GM23248 (cell line): ENCODE measurements around the gene HHEX. TPM values are rescaled to one million over a fixed set of nuclear protein-coding genes. Genes with fewer than 3 reads are reported as not detected.

Experiments used
- DNase-seq: peaks from one replicate; pipeline ENCODE4 v3.0.0-alpha.2; 2015
- H2AFZ ChIP-seq: fragments of 200-600 bp; sonication (generic); 2 replicates; pipeline ENCODE4 v1.6.1; 2016; ENCODE audit warnings: antibody characterized with exemption
- H3F3A ChIP-seq: fragments of 200-600 bp; sonication (generic); 2 replicates; pipeline ENCODE4 v1.6.1; 2016; ENCODE audit warnings: mild to moderate bottlenecking, antibody characterized with exemption, mixed run types; ENCODE audit not compliant: insufficient read depth
- H3K27ac ChIP-seq: fragments of 200-600 bp; sonication (generic); 2 replicates; pipeline ENCODE4 v1.5.1; 2016; ENCODE audit warnings: mild to moderate bottlenecking
- H3K27me3 ChIP-seq: fragments of 200-600 bp; sonication (generic); replicated peaks from 2 replicates; pipeline ENCODE4 v1.6.1; 2016; ENCODE audit warnings: mild to moderate bottlenecking; ENCODE audit not compliant: insufficient read depth
- H3K36me3 ChIP-seq: fragments of 200-600 bp; sonication (generic); 2 replicates; pipeline ENCODE4 v1.6.1; 2016; ENCODE audit warnings: low read depth, mild to moderate bottlenecking
- H3K4me1 ChIP-seq: fragments of 200-600 bp; sonication (generic); 2 replicates; pipeline ENCODE4 v1.6.1; 2016; ENCODE audit warnings: mild to moderate bottlenecking; ENCODE audit not compliant: insufficient read depth
- H3K4me2 ChIP-seq: fragments of 200-600 bp; sonication (generic); one replicate; pipeline ENCODE4 v1.6.1; 2016; ENCODE audit warnings: mild to moderate bottlenecking; ENCODE audit not compliant: unreplicated experiment
- H3K4me3 ChIP-seq: fragments of 200-600 bp; sonication (generic); 2 replicates; pipeline ENCODE4 v1.5.1; 2016; ENCODE audit warnings: mild to moderate bottlenecking
- H3K79me2 ChIP-seq: fragments of 200-600 bp; sonication (generic); 2 replicates; pipeline ENCODE4 v1.6.1; 2016; ENCODE audit warnings: mild to moderate bottlenecking; ENCODE audit not compliant: insufficient read depth
- H3K9ac ChIP-seq: fragments of 200-600 bp; sonication (generic); 2 replicates; pipeline ENCODE4 v1.6.1; 2016; ENCODE audit warnings: mild to moderate bottlenecking
- H3K9me2 ChIP-seq: fragments of 200-600 bp; sonication (generic); 2 replicates; pipeline ENCODE4 v1.6.1; 2016; ENCODE audit warnings: mixed run types, mild to moderate bottlenecking, moderate library complexity; ENCODE audit not compliant: insufficient read depth
- H3K9me3 ChIP-seq: fragments of 200-600 bp; sonication (generic); one replicate; pipeline ENCODE4 v1.6.1; 2017; ENCODE audit warnings: low read depth
- H4K20me1 ChIP-seq: fragments of 200-600 bp; sonication (generic); 2 replicates; pipeline ENCODE4 v1.6.0; 2016; ENCODE audit not compliant: insufficient read depth
- EZH2 ChIP-seq: fragments of 200-600 bp; sonication (generic); IDR thresholded peaks from 2 replicates; pipeline ENCODE4 v1.6.1; 2018; ENCODE audit warnings: antibody characterized with exemption, mild to moderate bottlenecking; ENCODE audit not compliant: insufficient read depth, poor library complexity, severe bottlenecking
- EZH2phosphoT487 ChIP-seq: fragments of 200-600 bp; sonication (generic); IDR thresholded peaks from 2 replicates; pipeline ENCODE4 v1.6.1; 2018; ENCODE audit warnings: antibody characterized with exemption, moderate library complexity, mild to moderate bottlenecking, low read depth; ENCODE audit not compliant: insufficient read depth
- WGBS, 2 experiments: methylation state at CpG; one replicate each; pipeline ENCODE4 v1.1.6; 2015 to 2017; ENCODE audit warnings: low lambda C conversion rate in 2 of 2, low coverage in 1 of 2; ENCODE audit errors: missing lambda C conversion rate in 2 of 2; 5-methylcytosine and 5-hydroxymethylcytosine counted together
- in situ Hi-C: fragments of 300-500 bp; cut with MboI; formaldehyde crosslinking; loops from 2 replicates; pipeline ENCODE4 v1.15.0; 2020
- polyA plus RNA-seq: library from polyadenylated mRNA; unstranded; fragments of >200 nt; fragmentation: Nextera tagmentation; extraction: Ambion mirVana; gene quantifications from 2 replicates; pipeline ENCODE4 v1.2.1, GENCODE V29; 2016
- total RNA-seq: library from RNA; depleted of rRNA; stranded (reverse); fragments of >200 nt; shearing (Covaris generic); gene quantifications from 2 replicates; pipeline ENCODE4 v1.2.3, GENCODE V29; 2014

HHEX gene
- total and polyA plus RNA-seq, 2 experiments from 2014 or later = 0.10 to 0.54 TPM

DNA sequence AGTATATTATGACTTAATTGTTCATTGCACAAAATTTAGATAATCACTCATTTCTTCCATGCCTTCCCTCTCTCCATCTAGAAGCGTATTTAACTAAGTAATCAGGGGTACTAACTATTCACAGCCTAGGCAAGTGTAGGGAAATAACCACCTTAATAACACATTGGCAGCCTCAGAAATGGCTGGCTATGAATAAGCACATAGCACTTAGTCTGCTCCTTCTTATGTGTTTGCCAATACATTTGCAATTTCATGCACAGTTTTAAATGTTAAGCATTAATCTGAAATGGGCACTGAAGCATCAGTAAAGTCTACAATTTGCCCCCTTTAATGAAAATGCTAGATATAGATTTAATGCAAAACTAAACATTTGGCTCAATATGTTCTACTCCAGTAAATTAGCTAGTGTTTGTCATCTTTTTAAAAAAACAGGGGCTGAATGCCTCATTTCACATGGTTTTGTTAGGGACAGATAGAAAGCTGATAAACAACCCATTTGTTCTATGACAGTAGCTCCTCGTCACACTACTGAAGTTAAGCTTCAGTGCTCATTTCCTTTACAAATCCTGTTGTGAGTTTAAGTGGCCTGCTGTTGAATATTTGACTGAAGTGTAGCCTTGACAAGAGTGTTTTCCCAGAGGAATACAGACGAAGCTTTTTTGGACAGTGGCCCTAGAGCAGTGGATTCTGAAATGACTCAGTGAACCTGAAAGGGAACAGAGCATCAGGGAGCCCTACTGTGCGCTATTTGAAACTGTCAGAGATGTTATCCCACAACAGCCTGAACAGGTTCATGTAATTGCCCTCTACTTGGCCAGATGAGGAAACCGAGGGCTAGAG lies 30.5 kb downstream of the HHEX start:
- Histone ChIP-seq H3K27ac (no peak overlapping the region), H4K20me1 (no peaks in the 10 kb centered on the region), H3K4me1 (no peaks in the 10 kb centered on the region), H3F3A (no peaks in the 10 kb centered on the region), H3K79me2 (no peaks in the 10 kb centered on the region), H3K27me3 (peaks cover 34% of the 10 kb centered on the region), H2AFZ (no peak overlapping the region), H3K9me3 (no peaks in the 10 kb centered on the region), H3K36me3 (no peaks in the 10 kb centered on the region), H3K4me2 (no peak overlapping the region), H3K9me2 (no peaks in the 10 kb centered on the region), H3K9ac (no peak overlapping the region), H3K4me3 (no peak overlapping the region)
- no peak for DNase-seq
- in situ Hi-C loops = no loop called here
- whole genome bisulfite sequencing, 2 experiments = 30 to 33% methylated on average over 5 of the region's 5 CpGs
- no peak for TF ChIP-seq EZH2phosphoT487
- TF ChIP-seq EZH2 = no peak

GRCh38 chr10:92720831-92721165 lies 31.0 kb downstream of the HHEX start:
- Histone ChIP-seq H3K36me3 (no peaks in the 10 kb centered on the region), H3F3A (no peaks in the 10 kb centered on the region), H3K27me3 (peaks cover 34% of the 10 kb centered on the region), H3K4me3 (no peak overlapping the region), H3K9ac (no peak overlapping the region), H3K4me1 (no peaks in the 10 kb centered on the region), H3K9me3 (no peaks in the 10 kb centered on the region), H2AFZ (no peak overlapping the region), H3K79me2 (no peaks in the 10 kb centered on the region), H3K4me2 (no peak overlapping the region), H3K27ac (no peak overlapping the region), H4K20me1 (no peaks in the 10 kb centered on the region), H3K9me2 (no peaks in the 10 kb centered on the region)
- no peak for DNase-seq
- no peak for TF ChIP-seq EZH2
- TF ChIP-seq EZH2phosphoT487 = no peak
- in situ Hi-C loops = no loop called here

DNA sequence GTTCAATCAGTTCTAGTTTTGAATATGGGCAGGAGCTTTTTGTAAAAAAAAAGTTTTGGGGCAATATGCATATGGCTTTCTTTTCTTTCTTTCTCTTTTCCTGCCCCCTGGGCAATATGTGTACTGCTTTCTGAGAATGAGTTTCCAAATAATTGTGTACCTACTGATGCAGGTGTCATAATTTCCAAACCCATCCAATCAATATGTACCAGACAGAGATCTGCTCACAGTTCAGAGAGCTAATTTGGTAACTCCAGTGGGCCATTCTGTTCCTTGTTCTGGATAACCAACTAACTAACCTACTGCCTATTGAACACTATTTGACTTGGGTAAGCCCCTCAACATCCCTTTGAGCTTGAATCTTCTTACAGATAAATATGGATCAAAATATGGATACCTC lies 32.6 kb downstream of the HHEX start:
- no peak overlapping the region for H3K4me3 ChIP-seq
- H3K9me2 ChIP-seq = no peaks in the 10 kb centered on the region
- H3F3A ChIP-seq = no peaks in the 10 kb centered on the region
- peaks cover 40% of the 10 kb centered on the region for H3K27me3 ChIP-seq
- no peak overlapping the region for H2AFZ ChIP-seq
- no peak for DNase-seq
- no peak overlapping the region for H3K9ac ChIP-seq
- no peak overlapping the region for H3K27ac ChIP-seq
- in situ Hi-C loops = no loop called here
- H3K36me3 ChIP-seq = no peaks in the 10 kb centered on the region
- H4K20me1 ChIP-seq = no peaks in the 10 kb centered on the region
- no peaks in the 10 kb centered on the region for H3K9me3 ChIP-seq
- no peaks in the 10 kb centered on the region for H3K4me1 ChIP-seq
- TF ChIP-seq EZH2phosphoT487 = no peak
- TF ChIP-seq EZH2 = no peak
- no peak overlapping the region for H3K4me2 ChIP-seq
- H3K79me2 ChIP-seq = no peaks in the 10 kb centered on the region

GRCh38 chr10:92727141-92727540 lies 37.4 kb downstream of the HHEX start:
- Histone ChIP-seq H3K27me3 (peaks cover 16% of the 10 kb centered on the region; the same call in 1 of the 2 replicates), H3F3A (no peaks in the 10 kb centered on the region), H2AFZ (no peak overlapping the region), H3K9me3 (no peaks in the 10 kb centered on the region), H4K20me1 (no peaks in the 10 kb centered on the region), H3K36me3 (no peaks in the 10 kb centered on the region), H3K9ac (no peak overlapping the region), H3K9me2 (no peaks in the 10 kb centered on the region), H3K27ac (no peak overlapping the region), H3K4me2 (no peak overlapping the region), H3K4me1 (no peaks in the 10 kb centered on the region), H3K79me2 (no peaks in the 10 kb centered on the region), H3K4me3 (no peak overlapping the region)
- TF ChIP-seq EZH2phosphoT487 (no peak), EZH2 (no peak)
- 53 to 62% methylated on average over 6 of the region's 6 CpGs for WGBS, 2 experiments
- in situ Hi-C loops = no loop called here
- DNase-seq = no peak

GRCh38 chr10:92727550-92727949 lies 37.8 kb downstream of the HHEX start:
- Histone ChIP-seq H3K9ac (no peak overlapping the region), H3K4me3 (no peak overlapping the region), H3K79me2 (no peaks in the 10 kb centered on the region), H3K36me3 (no peaks in the 10 kb centered on the region), H3K4me2 (no peak overlapping the region), H4K20me1 (no peaks in the 10 kb centered on the region), H3F3A (no peaks in the 10 kb centered on the region), H3K9me2 (no peaks in the 10 kb centered on the region), H3K9me3 (no peaks in the 10 kb centered on the region), H3K4me1 (no peaks in the 10 kb centered on the region), H3K27ac (no peak overlapping the region), H2AFZ (no peak overlapping the region), H3K27me3 (peaks cover 16% of the 10 kb centered on the region)
- no peak for DNase-seq
- in situ Hi-C loops = no loop called here
- 39 to 43% methylated on average over 3 of the region's 3 CpGs for WGBS, 2 experiments
- no peak for TF ChIP-seq EZH2phosphoT487
